Measurements from ENCODE around the gene POP5.
"Not testable (repeated sequence)": the region's sequence is repeated elsewhere in the genome, so short reads cannot be mapped to it uniquely, and the experiment has no call there.

The POP5 gene

GRCh38 chr12:120537856-120538220 is 43.4 kb downstream of the POP5 start:
- no peak for TF ChIP-seq CTCF (IDR thresholded peaks at IDR 0.05; ENCODE audit: insufficient read depth, low read depth, low read length, missing control alignments)
- peak overlapping the region; percentile 53 for H3K4me3 ChIP-seq (ENCODE audit: low read depth, low read length)
- DNase-seq (ENCODE audit: low read depth) = no peak

GRCh38 chr12:120536064-120536791 is 45.0 kb downstream of the POP5 start:
- peak; percentile 54 for DNase-seq (ENCODE audit: low read depth)
- H3K4me3 ChIP-seq (ENCODE audit: low read depth, low read length) = peak overlapping the region; percentile 73
- no peak for TF ChIP-seq CTCF (IDR thresholded peaks at IDR 0.05; ENCODE audit: insufficient read depth, low read depth, low read length, missing control alignments)

GRCh38 chr12:120534703-120535655 is 46.2 kb downstream of the POP5 start:
- peak; percentile 60 for DNase-seq (ENCODE audit: low read depth)
- peak overlapping the region; percentile 73 for H3K4me3 ChIP-seq (ENCODE audit: low read depth, low read length)
- no peak for TF ChIP-seq CTCF (IDR thresholded peaks at IDR 0.05; ENCODE audit: insufficient read depth, low read depth, low read length, missing control alignments)

- DNase-seq (ENCODE audit: low read depth) = peak; percentile 94
- peak within 1 kb of the TSS; percentile 73 for H3K4me3 ChIP-seq (ENCODE audit: low read depth, low read length)
- TF ChIP-seq CTCF (IDR thresholded peaks at IDR 0.05; ENCODE audit: insufficient read depth, low read depth, low read length, missing control alignments) = no peak
Measured at GRCh38 chr12:120534203-120534702, 46.9 kb downstream of the POP5 start, which contains the start of gene RNF10. TSS of gene RNF10 (plus strand) at chr12:120534356. CDS start at chr12:120534812, 456 bp downstream.

- no peak for TF ChIP-seq CTCF (IDR thresholded peaks at IDR 0.05; ENCODE audit: insufficient read depth, low read depth, low read length, missing control alignments)
- peak; percentile 64 for DNase-seq (ENCODE audit: low read depth)
- no peak overlapping the region for H3K4me3 ChIP-seq (ENCODE audit: low read depth, low read length)
Measured at GRCh38 chr12:120532701-120533238, 48.4 kb downstream of the POP5 start.

GRCh38 chr12:120530418-120530761 is 50.8 kb downstream of the POP5 start:
- H3K4me3 ChIP-seq (ENCODE audit: low read depth, low read length) = peak overlapping the region; percentile 82; the same call in 1 of the 2 replicates
- not testable (repeated sequence) for DNase-seq (ENCODE audit: low read depth)

Data from GM12865 (cell line).